SK-N-MC (cell line): ENCODE data around the gene M6PR.
"Not testable (repeated sequence)": the region's sequence is repeated elsewhere in the genome, so short reads cannot be mapped to it uniquely, and the experiment has no call there.

ENCODE experiments used
- EZH2 ChIP-seq: fragments of 200-600 bp; sonication (generic); IDR thresholded peaks from one replicate; pipeline ENCODE4 v1.6.1; 2017; ENCODE audit warnings: antibody characterized with exemption
- POLR2AphosphoS5 ChIP-seq: IDR thresholded peaks from 2 replicates; pipeline ENCODE4 v1.6.1; 2012; ENCODE audit warnings: mild to moderate bottlenecking, low read depth, low read length, borderline replicate concordance

DNA sequence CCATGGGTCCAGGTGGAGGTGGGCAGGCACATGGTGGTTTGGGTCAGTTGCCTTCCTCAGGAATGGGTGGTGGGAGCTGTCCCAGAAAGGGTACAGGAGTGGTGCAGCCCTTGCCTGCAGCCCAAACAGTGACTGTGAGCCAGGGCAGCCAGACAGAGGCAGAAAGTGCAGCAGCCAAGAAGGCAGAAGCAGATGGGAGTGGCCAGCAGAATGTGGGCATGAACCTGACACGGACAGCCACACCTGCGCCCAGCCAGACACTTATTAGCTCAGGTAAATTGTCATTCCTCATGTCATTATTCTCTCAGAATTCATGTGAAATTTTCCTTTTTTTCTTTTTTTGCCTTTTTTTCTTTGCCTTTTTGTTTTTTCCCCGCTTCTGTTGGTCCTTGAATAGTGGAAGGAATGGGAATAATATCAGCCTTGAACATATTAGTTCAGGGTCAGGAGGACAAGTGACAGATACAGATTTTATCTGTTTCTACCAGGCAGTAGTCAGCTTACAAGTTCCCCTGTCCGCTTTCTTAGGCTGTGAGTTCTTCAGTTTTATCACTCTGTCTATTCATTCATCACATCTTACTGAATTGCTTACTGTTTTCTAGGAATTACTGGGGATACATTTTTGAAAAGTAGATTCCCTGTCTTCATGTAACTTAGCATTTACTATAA lies 18.7 kb downstream of the M6PR start:
- TF ChIP-seq POLR2AphosphoS5, EZH2: not testable (repeated sequence)
